ENCODE measurements around the gene C6. TPM values are rescaled to one million over a fixed set of nuclear protein-coding genes. Genes with fewer than 3 reads are reported as not detected.
"Not testable (repeated sequence)": the region's sequence is repeated elsewhere in the genome, so short reads cannot be mapped to it uniquely, and the experiment has no call there.

Gene C6
- total RNA-seq, 1 donor from 2014 or later, result not detected

DNA sequence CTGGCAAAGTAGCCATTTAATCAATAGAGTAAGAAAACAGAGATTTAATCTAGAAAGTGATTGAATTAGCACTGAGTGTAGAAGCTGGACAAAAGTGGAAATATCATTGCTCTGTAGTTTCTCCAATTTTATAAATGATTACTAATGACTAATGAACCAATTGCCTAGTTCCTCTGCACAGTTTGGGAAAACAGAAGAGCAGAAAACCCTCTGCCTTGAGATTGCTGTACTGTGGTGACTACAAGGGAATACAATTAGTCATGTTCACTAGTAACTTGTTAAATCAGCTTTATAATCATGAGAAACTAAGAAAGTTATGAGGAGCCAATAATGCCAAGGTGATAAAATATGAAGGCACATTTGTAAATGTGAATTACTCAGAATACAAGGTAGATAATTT lies 21.1 kb upstream of the C6 start:
- no peaks in the 10 kb centered on the region for H3K27me3 Mint-ChIP-seq (ENCODE audit: unreplicated experiment)
- H3K9me3 Mint-ChIP-seq (ENCODE audit: unreplicated experiment), result peaks cover 14% of the 10 kb centered on the region
- H3K4me1 Mint-ChIP-seq (ENCODE audit: unreplicated experiment), result no peaks in the 10 kb centered on the region
- no peak overlapping the region for H3K4me3 Mint-ChIP-seq (ENCODE audit: unreplicated experiment)
- H3K36me3 Mint-ChIP-seq (ENCODE audit: unreplicated experiment), result no peaks in the 10 kb centered on the region
- DNase-seq (ENCODE audit: extremely low spot score, unreplicated experiment), result no peak
- H3K27ac Mint-ChIP-seq (ENCODE audit: unreplicated experiment), result no peak overlapping the region
- TF ChIP-seq, protein P1, sequence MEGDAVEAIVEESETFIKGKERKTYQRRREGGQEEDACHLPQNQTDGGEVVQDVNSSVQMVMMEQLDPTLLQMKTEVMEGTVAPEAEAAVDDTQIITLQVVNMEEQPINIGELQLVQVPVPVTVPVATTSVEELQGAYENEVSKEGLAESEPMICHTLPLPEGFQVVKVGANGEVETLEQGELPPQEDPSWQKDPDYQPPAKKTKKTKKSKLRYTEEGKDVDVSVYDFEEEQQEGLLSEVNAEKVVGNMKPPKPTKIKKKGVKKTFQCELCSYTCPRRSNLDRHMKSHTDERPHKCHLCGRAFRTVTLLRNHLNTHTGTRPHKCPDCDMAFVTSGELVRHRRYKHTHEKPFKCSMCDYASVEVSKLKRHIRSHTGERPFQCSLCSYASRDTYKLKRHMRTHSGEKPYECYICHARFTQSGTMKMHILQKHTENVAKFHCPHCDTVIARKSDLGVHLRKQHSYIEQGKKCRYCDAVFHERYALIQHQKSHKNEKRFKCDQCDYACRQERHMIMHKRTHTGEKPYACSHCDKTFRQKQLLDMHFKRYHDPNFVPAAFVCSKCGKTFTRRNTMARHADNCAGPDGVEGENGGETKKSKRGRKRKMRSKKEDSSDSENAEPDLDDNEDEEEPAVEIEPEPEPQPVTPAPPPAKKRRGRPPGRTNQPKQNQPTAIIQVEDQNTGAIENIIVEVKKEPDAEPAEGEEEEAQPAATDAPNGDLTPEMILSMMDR (IDR thresholded peaks at IDR 0.05), result no peak

DNA sequence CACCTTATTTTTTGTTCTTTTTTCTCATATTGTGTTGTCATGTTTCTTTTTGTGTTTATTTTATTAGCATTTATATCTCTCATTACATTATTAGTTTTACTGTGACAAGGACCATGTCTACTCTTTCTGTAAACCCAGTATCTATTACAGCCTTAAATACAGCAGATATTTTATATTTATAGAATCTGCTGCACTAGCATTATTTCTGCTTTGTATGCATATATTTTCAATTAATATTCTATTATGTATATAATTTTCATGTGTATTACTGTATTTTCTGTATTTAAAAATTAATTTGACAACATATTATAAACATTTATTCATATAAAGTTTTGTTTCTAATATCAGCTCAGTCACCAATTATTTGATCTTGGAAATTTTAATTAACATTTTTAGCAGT lies 19.5 kb upstream of the C6 start:
- Mint-ChIP-seq H3K9me3 (ENCODE audit: unreplicated experiment) (peaks cover 26% of the 10 kb centered on the region), H3K4me1 (ENCODE audit: unreplicated experiment) (no peaks in the 10 kb centered on the region), H3K27me3 (ENCODE audit: unreplicated experiment) (no peaks in the 10 kb centered on the region), H3K27ac (ENCODE audit: unreplicated experiment) (no peak overlapping the region), H3K4me3 (ENCODE audit: unreplicated experiment) (no peak overlapping the region), H3K36me3 (ENCODE audit: unreplicated experiment) (no peaks in the 10 kb centered on the region)
- TF ChIP-seq, protein P1 (IDR thresholded peaks at IDR 0.05), result no peak
- no peak for DNase-seq (ENCODE audit: extremely low spot score, unreplicated experiment)

DNA sequence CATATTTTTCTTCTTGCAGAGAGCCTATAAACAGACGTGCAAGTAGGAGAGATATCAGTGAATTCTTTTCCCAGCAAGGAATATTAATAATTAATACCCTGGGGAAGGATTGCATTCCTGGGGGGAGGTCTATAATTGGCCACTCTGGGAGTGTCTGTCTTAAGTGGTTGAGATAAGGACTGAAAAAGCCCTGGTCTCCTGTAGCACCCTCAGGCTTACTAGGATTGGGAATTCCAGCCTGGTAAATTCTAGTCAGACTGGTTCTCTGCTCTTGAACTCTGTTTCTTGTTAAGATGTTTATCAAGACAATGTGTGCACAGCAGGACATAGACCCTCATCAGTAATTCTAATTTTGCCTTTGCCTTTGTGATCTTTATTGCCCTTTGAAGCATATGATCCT lies 16.9 kb upstream of the C6 start:
- H3K36me3 Mint-ChIP-seq (ENCODE audit: unreplicated experiment); H3K4me1 Mint-ChIP-seq (ENCODE audit: unreplicated experiment); H3K27ac Mint-ChIP-seq (ENCODE audit: unreplicated experiment); DNase-seq (ENCODE audit: extremely low spot score, unreplicated experiment); H3K4me3 Mint-ChIP-seq (ENCODE audit: unreplicated experiment); H3K27me3 Mint-ChIP-seq (ENCODE audit: unreplicated experiment): not testable (repeated sequence)
- peaks cover 41% of the 10 kb centered on the region for H3K9me3 Mint-ChIP-seq (ENCODE audit: unreplicated experiment)

DNA sequence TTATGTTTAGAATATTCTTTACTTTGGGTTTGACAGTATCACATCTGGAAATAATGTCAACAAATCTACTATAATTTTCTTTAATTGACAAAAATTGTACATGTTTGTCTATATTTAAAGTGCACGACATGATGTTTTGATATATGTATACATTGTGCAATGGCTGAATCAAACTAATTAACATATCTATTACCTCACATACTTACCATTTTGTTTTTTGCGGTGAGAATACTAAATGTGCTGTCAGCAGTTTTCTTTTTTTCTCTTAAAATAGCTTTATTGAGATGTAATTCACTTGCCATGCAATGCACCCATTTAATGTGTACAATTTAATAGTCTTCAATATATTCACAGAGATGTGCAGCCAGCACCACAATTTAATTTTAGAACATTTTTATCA lies 10.6 kb upstream of the C6 start:
- Mint-ChIP-seq H3K36me3 (ENCODE audit: unreplicated experiment) (no peaks in the 10 kb centered on the region), H3K27me3 (ENCODE audit: unreplicated experiment) (no peaks in the 10 kb centered on the region), H3K4me1 (ENCODE audit: unreplicated experiment) (no peaks in the 10 kb centered on the region), H3K4me3 (ENCODE audit: unreplicated experiment) (no peak overlapping the region), H3K27ac (ENCODE audit: unreplicated experiment) (no peak overlapping the region), H3K9me3 (ENCODE audit: unreplicated experiment) (peaks cover 24% of the 10 kb centered on the region)
- DNase-seq (ENCODE audit: extremely low spot score, unreplicated experiment), result no peak
- TF ChIP-seq, protein P1 (IDR thresholded peaks at IDR 0.05), result no peak

DNA sequence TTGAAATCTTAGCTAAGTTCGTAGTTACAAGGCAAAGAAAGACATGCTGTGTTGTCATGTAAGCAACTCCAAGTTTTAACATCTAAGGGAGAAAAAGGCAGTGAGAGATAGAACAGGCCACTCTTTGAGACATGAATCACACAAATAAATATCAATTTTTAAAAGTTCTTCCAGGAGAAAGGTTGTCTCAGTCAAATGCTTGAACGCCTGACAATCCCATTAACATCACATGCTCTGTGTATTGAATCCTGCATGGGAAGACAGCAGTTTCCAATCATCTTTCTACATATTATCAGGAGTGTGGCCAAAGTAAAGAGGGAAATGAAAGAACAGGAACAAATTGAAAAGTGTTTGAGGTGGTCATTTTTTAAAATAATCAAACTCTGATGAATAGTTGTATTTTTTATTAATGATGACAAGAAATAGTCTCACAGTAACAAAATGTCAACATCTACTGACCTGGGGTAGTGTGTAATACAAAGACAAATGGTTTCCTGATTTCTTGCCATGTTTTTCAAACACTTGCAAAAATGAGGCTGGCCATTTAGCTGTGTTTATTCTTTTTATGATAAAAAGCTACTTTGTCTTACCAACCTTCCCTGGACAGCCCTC lies 6.4 kb upstream of the C6 start:
- Mint-ChIP-seq H3K4me3 (ENCODE audit: unreplicated experiment) (no peak overlapping the region), H3K36me3 (ENCODE audit: unreplicated experiment) (no peaks in the 10 kb centered on the region), H3K27ac (ENCODE audit: unreplicated experiment) (no peak overlapping the region), H3K27me3 (ENCODE audit: unreplicated experiment) (no peaks in the 10 kb centered on the region), H3K4me1 (ENCODE audit: unreplicated experiment) (no peaks in the 10 kb centered on the region), H3K9me3 (ENCODE audit: unreplicated experiment) (no peaks in the 10 kb centered on the region)
- TF ChIP-seq, protein P1 (IDR thresholded peaks at IDR 0.05), result no peak
- no peak for DNase-seq (ENCODE audit: extremely low spot score, unreplicated experiment)
